Cerebellar cortex (tissue), 1 donor: ENCODE results near the gene RMDN3.

ENCODE experiments used
- DNase-seq: peaks from one replicate; pipeline ENCODE4 v3.0.0-alpha.2; 2015; ENCODE audit warnings: low spot score

RMDN3 gene

GRCh38 chr15:40754883-40755811 lies at the start of gene RMDN3:
Gene RMDN3 (minus strand): TSS chr15:40755254. CDS start chr15:40754783, 471 bp downstream.
- peak; percentile 93 for DNase-seq

- DNase-seq = no peak
Measured at GRCh38 chr15:40803688-40804087, 48.6 kb upstream of the RMDN3 start.

- DNase-seq = no peak
Measured at GRCh38 chr15:40803076-40803475, 48.0 kb upstream of the RMDN3 start.

- no peak for DNase-seq
Measured at GRCh38 chr15:40799523-40799922, 44.5 kb upstream of the RMDN3 start.

- DNase-seq = no peak
Measured at GRCh38 chr15:40796512-40796911, 41.5 kb upstream of the RMDN3 start.

GRCh38 chr15:40796041-40796440 lies 41.0 kb upstream of the RMDN3 start:
- no peak for DNase-seq

GRCh38 chr15:40793216-40793989 lies 38.3 kb upstream of the RMDN3 start:
- DNase-seq = no peak

- DNase-seq = no peak
Measured at GRCh38 chr15:40792394-40792793, 37.3 kb upstream of the RMDN3 start.

GRCh38 chr15:40790718-40791117 lies 35.7 kb upstream of the RMDN3 start:
- no peak for DNase-seq

GRCh38 chr15:40789999-40790398 lies 34.9 kb upstream of the RMDN3 start:
- DNase-seq = no peak

GRCh38 chr15:40789119-40789518 lies 34.1 kb upstream of the RMDN3 start:
- no peak for DNase-seq

GRCh38 chr15:40787991-40788390 lies 32.9 kb upstream of the RMDN3 start:
- DNase-seq = peak; percentile 26

- peak; percentile 31 for DNase-seq
Measured at GRCh38 chr15:40787344-40787841, 32.3 kb upstream of the RMDN3 start.

GRCh38 chr15:40785814-40786213 lies 30.8 kb upstream of the RMDN3 start:
- no peak for DNase-seq

- DNase-seq = no peak
Measured at GRCh38 chr15:40785164-40785563, 30.1 kb upstream of the RMDN3 start.

- DNase-seq = peak; percentile 69
Measured at GRCh38 chr15:40782609-40783227, 27.7 kb upstream of the RMDN3 start.

GRCh38 chr15:40776537-40777141 lies 21.6 kb upstream of the RMDN3 start:
- DNase-seq = no peak

GRCh38 chr15:40775740-40776536 lies 20.9 kb upstream of the RMDN3 start:
- no peak for DNase-seq

- DNase-seq = no peak
Measured at GRCh38 chr15:40775007-40775406, 20.0 kb upstream of the RMDN3 start.

- DNase-seq = no peak
Measured at GRCh38 chr15:40773902-40774301, 18.8 kb upstream of the RMDN3 start.

- DNase-seq = no peak
Measured at GRCh38 chr15:40773496-40773895, 18.4 kb upstream of the RMDN3 start.
